IPS-NIHi11 (cell line): Measurements from ENCODE around the gene RFX8.
"Not testable (repeated sequence)": the region's sequence is repeated elsewhere in the genome, so short reads cannot be mapped to it uniquely, and the experiment has no call there.

ENCODE experiments used
- DNase-seq: peaks from one replicate; pipeline ENCODE4 v3.0.0; 2012; ENCODE audit warnings: mixed read lengths, low spot score

The RFX8 gene

DNA sequence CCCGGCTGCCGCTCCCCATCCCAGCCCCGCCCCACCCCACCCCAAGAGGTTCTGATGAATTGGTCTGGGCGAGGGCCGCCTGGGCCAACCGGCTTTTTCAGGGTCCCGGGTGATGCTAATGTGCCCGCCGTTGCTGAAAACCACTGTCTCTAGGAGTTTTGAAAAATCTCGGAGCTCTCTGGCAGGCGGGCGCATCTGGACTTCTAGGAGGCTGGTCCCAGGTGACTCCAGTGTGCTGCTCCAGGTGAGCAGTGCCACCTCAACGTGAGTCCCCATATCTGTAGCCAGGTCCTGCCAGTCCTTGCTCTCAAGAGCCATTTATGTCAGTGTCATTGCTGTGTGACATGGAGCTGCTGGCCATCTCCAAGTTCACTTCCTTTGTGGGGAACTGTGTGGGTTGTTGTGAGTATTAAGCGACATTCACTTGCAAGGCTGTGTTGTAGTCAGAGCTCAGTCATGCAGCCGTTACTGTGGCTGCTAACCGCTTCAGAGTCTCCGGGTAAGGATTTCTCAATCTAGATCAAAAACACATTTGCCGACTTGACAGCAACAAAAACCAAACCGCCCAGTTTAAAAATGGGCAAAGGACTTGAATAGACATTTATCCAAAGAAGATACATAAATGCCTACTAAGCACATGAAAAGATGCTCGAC is at the start of gene RFX8:
Gene RFX8 (minus strand): TSS at position 382 of the 654 bp plus-strand sequence. CDS start 8,264 bp downstream, outside the sequence.
- DNase-seq: no peak

GRCh38 chr2:101521487-101521886 is 46.6 kb upstream of the RFX8 start:
- DNase-seq: no peak

DNA sequence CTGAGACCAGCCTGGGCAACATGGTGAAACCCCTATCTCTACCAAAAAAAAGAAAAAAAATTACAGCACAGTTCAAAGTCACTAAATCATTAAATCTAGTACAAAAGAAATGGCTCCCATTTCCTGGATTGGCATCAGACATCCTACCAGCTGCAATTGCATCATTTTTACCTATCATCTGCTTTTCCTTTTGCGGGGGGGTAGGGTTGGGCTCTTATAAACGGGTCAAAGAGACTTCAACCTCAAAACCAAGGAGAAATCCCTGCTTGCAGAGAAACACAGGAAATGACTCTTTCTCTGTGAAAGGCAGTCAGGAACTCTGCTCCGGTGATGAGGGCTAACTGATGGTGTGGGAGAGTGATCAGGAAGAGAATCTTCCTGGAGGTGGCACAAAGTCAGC is 45.3 kb upstream of the RFX8 start:
- no peak for DNase-seq

DNA sequence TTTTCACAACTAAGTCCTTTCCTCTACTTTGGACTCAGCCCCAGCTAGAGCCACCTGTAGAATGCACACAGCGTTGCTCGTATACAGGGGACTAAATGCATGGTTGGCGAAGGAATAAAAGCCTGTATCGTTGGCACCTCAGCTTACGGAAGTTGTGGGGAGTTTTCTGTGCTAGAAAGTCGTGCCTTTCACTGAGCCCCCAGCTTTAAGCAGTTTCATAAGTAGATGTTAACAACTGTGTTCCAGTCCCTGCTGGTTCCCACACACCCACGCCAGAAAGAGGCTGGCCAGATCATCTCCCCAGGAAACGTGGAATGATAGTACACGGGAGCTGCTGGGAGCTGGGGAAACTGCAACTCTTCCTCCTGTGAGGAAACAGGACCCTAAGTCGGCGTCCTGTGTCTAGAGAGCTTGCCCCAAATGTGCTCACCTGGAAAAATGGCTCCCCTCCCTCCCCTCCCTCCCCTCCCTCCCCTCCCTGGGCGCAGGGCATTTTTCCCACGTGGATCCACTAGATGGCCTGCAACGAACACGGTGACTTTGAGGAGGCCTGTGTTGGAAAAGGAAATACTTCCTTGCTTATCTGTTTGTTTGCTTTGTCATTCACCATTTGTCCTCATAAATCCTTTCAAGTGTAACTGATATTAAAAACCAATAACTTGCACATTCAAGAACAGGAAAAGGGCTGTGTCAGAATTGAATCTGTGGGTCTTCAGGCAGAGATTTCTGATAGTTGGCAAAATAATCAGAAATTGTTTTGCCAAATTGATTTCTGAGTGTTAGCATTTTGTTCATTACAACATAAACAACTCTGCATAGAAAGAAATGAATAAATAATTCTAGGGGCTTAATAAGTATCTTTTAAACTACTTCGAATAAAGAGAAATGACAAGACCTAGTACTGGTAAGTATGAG is 43.9 kb upstream of the RFX8 start:
- peak; percentile 54 for DNase-seq

DNA sequence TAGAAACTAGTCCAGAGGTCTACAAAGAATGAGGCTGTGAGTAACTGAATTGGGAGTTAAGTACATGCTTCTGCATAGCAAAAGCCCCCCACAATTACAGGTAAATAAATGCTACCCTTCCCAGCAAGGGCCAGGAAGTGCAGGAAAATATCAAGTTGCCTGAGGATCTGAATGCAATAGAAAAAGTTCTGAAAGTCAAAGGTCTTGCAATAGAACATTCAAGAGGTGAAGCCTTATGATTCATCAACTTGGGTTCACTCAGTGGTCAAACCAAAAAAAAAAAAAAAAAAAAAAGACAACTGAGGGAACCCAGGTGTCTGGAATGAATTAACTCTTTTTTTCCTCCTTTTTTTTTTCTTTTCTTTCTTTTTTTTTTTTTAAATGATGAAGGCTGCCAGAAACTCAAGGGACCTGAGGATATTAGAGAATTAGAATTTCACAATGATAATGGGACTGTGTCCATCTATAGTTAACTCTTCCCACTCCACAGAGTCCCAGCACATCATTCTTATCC is 42.9 kb upstream of the RFX8 start:
- no peak for DNase-seq

DNA sequence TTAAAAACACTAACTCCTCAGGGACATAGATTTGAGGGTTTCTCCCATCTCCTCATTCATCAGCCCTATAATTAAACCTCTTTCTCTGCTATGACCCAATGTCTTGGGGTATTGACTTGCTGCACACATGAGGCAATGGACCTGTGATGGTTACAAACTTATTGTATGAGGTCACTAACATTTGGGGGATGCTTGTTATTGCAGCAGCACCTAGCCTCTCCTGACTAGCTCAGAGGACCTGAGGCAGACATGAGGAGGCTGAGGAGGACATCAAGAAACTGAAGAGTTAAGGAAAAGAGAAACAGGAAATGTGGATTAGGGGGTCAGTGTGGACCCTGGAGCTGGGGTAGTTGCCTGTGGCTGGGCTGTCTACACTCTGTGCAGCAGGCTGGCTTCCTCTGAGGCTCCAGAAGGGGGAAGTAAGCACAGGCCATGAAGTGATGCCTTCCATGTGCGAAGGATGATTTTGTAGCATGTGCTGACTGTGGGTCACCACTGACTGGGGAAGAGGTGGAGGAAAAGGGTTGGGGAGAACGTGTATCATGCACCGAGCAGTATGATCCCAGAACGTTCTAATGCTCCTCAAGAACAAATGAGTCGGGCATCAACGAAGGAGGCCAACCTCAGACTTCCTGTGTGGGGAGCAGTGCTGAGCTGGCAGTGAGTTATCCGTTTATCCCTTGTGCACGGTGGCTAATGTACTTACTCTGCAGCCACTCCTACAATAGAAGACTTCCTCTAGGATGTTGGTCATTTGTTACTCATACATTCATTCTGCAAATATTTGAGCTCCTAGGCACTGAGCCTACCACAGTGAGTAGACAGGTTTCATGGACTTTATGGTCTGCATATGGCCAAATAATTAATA is 42.1 kb upstream of the RFX8 start:
- no peak for DNase-seq

GRCh38 chr2:101516349-101516748 is 41.4 kb upstream of the RFX8 start:
- no peak for DNase-seq

DNA sequence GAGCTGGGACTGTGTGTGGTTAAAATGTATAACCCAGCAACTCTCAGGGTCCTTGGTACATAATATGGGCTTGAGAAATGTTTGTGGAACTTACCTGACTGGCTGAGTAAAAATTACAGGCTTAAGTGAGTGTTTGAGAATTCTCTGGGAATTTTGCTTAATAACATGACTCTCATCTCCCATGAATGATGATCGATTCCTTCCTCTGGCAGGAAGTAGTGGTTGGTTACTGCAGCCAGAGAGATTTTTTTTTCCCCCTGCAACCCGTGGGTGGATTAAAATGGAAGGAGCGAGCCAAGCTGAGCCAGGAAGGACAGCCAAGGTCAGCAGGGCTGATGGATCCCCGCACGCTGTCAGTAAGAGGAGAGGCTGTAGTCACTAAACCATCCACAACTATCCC is 40.6 kb upstream of the RFX8 start:
- no peak for DNase-seq

DNA sequence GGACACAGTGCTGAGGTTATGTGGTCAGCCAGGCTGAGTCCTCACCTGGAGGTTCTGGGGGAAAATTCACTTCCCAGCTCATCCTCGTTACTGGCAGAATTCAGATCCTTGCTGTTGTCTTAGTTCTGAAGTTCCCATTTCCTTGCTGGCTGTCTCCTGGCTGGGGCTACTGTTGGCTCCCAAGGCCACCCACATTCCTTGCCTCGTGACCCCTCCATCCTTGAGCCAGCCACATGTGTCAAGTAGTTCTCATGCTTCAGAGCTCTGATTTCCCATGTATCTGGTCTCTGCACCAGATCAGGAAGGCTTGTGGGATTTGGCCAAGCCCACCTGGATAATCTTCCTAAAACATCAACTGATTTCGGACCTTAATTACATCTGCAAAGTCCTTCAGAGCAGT is 38.1 kb upstream of the RFX8 start:
- DNase-seq: no peak

GRCh38 chr2:101511381-101511780 is 36.5 kb upstream of the RFX8 start:
- no peak for DNase-seq

DNA sequence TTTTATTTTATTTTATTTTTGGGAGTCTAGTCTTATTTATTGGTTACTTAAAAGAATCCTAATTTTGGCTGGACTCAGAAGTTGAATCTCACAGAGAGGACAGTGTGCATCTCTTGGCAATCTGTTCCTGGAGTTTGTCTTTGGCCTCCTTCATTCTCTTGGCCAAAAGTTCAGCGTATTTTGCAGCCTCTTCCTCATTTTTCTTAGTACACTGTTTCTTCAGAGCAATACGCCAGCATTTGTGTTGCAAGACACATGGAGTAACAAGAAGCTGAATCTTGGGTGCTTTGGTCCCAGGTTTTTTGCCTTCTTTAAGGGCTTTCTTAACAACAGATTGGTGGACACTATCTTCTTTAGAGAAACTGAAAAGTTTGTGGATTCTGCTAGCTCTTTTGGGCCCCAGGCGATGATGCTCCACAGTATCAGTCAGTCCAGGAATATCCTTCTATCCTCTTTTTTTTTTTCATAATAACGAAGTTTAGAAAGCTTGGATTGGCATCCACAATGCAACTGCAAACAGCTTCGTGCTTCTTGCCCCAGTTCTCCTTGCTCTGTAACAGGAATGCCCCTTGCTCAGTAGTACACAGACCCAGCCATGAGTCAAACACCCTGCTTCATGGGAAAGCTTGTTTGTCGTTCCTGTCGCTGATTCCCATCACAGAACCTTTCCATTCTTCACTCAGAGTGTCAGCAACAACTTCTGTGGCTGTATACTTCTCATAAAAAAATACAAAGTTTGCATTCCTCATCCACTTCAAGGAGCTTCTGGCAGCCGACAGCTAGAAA is 34.8 kb upstream of the RFX8 start:
- no peak for DNase-seq

GRCh38 chr2:101508636-101509035 is 33.7 kb upstream of the RFX8 start:
- DNase-seq: no peak

DNA sequence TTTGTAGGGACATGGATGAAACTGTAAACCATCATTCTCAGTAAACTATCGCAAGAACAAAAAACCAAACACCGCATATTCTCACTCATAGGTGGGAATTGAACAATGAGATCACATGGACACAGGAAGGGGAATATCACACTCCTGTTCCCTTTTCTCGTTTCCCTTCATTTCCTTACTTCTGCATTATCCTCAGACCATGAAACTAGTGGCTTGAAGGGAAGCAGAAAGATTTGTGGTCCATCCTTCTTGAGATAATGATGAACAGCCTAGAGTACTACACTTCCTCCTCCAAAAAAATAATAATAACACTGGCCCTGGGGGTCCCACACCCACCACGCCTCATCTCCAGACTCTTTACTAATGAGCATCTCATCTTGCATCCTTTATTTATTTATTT is 30.4 kb upstream of the RFX8 start:
- not testable (repeated sequence) for DNase-seq

DNA sequence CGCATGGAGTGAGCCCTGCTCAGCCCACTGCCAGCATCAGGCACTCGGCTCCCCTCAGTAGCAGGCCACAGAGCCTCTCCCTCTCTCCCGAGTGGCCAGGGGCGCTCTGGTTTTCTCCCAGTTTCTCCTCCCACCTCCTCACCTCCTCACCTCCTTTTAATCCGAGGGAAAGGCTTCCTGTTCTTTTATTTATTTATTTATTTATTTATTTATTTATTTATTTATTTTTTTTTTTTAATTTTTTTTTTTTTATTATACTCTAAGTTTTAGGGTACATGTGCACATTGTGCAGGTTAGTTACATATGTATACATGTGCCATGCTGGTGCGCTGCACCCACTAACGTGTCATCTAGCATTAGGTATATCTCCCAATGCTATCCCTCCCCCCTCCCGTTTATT is 29.8 kb upstream of the RFX8 start:
- DNase-seq: not testable (repeated sequence)

DNA sequence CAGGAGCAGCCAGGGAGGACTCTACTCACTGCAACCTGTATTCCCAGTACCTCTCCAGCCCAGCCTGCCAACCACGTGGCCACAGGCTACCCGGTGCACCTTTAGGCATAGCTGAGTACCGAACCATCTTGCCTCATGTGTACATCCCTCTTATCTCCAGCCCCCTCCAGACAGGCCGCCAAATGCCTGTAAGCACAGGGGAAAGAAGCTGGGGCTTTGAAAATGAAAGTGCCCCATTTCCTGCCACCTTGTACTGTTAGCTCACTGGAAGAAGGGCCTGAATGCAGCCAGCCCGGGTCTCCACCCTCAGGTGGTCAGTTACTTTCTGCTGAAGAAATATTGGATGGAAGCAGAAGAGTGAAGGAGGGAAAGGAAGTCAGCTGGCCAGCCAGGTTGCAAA is 27.2 kb upstream of the RFX8 start:
- no peak for DNase-seq

DNA sequence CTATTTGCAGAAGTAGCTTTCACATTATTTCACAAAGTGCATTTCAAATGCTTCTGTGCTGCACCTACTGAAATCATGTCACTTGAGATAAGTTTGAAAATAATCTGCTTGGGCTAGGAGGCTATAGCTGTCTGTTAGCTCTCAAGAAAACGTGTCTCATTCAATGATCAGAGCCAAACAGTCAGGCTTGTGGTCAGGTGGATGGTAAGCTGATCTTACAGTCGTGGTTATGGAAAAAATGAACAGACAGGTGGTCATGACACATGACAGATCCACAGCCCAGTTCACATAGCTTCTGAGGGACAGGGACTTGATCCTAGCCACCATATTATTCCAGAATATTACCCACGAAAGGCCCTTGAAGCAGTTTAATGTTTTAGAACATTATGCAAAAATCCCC is 26.5 kb upstream of the RFX8 start:
- DNase-seq: no peak

GRCh38 chr2:101500860-101501259 is 25.9 kb upstream of the RFX8 start:
- DNase-seq: no peak

DNA sequence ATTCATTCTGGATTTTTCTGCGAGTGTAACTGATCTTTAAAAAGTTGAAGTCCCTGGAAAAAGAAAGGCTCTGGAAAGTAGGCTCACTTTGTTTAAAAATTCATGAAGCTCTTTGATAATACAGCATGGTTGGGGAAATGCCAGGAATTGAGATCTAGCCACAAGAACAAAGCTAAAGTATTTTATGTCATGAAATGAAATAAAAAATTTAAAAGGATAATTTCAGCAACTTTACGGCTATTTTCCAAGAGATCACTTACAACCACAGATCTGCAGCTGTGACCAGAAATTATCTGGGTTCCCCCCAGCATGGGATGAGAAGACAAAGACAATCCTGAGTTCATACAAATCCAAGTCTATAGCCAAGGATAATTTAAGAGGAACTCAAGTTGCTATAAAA is 25.3 kb upstream of the RFX8 start:
- no peak for DNase-seq

DNA sequence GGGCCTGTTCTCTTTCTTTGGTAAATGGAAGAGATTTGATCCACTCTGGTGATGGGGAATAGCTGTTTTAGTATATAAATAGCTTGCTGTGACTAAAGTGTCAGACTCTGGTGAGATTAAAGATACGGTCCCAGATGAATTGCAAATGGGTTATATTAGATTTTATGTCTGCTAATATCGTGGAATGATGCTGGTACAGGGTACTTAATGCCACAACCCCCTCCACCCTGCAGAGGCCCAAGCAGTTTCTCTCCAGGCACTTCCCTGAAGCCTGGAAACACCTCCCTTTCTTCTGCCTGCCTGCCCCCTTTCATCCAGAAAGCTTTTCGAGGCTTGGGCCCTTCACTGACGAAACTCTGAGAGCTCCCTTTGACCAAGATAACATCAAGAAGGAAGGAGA is 21.4 kb upstream of the RFX8 start:
- DNase-seq: no peak

- DNase-seq: no peak
Measured at GRCh38 chr2:101492936-101493473, 18.1 kb upstream of the RFX8 start.

GRCh38 chr2:101486994-101487393 is 12.1 kb upstream of the RFX8 start:
- DNase-seq: no peak
